Measurements from ENCODE around the gene TMEM235.

The TMEM235 gene

DNA sequence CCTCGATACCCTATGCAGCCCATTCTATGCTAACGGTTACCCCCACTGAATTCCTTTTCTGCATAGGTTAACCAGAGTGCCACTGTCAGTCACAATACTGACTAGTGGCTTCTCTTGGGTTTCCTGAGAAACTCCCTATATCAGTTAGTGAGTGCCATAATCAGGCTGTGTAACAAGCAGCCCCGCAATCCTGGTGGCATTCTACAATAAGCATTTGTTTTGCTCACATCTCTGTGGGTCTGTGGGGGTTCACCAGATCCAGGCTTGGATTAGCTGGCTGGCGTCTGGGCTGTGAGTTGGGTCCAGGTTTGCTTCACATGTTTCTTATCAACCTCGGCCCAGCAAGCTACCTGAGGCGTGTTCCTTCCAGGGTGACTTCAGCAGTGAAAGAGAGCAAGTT, 42.4 kb downstream of the TMEM235 start:
- DNase-seq, result no peak

DNA sequence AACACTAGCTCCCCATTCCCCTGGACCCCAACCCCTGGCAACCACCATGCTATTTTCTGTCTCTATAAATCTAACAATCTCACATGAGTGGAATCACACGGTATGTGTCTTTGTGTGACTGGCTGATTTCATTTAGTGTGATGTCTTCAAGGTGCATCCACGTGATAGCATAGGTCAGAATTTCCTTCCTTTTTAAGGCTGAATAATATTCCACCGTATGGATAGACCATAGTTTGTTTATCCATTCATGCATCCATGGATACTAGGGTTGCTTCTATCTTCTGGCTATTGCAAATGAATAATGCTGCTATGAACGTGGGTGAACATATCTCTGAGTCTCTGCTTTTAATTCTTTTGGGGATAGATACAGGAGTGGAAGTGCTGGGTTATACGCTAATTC, 43.9 kb downstream of the TMEM235 start:
- no peak for DNase-seq

DNA sequence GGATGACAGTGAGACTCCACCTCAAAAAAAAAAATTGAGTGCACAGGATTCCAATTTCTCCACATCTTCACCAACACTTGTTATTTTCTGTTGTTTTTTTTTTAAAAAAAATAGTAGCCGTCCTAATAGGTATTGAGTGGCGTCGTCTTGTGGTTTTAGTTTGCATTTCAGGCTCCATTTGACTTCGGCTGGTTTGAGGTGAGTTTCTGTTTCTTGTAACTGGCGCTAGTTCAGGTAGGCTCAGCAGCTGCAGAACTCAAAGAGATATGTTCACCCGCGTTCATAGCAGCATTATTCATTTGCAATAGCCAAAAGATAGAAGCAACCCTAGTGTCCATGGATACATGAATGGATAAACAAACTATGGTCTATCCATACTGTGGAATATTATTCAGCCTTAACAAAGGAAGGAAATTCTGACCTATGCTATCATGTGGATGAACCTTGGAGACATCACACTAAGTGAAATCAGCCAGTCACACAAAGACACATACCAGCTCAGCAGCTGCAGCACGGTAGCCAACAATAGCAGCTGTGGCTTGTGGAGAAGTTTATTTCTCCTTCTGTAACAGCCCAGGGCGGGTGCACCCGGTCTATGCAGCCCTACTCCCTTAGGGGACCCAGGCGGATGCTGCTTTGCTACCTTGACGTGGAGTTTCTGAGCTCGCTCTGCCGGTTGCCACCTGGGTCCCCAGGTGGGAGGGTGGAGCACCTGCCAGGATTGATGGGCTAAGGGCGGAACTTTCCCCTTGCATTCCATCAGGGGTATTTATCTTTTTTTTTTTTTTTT, 44.9 kb downstream of the TMEM235 start:
- no peak for DNase-seq

DNA sequence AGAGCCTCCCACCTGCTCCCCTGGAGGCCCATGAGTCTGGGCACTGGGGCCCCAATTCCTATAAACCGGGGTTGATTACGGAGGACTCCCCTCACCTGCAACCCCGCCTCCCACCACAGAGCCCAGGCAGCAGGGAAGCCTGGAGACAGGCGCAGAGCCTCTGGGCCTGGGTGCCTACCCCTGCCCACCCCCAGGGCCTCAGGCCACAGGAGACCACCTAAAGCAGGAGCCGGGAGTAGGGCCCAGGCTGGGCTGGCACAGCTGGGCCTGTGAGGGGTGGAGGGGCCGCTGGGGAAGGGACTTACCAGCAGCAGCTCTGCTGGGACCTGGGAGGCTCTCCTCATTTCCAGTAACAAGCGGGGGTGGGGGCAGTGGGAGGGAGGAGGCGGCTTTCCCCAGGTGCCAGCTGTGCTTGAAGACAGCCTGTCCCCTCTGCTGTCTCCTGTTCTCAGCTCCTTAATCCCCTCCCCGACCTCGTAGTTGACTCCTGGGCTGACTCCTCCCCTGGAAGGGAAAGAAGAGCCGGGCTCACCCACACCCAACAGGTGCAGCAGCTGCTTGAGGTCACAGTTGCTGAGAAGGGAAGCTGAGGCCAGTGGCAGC, 46.8 kb downstream of the TMEM235 start:
- DNase-seq, result no peak

DNA sequence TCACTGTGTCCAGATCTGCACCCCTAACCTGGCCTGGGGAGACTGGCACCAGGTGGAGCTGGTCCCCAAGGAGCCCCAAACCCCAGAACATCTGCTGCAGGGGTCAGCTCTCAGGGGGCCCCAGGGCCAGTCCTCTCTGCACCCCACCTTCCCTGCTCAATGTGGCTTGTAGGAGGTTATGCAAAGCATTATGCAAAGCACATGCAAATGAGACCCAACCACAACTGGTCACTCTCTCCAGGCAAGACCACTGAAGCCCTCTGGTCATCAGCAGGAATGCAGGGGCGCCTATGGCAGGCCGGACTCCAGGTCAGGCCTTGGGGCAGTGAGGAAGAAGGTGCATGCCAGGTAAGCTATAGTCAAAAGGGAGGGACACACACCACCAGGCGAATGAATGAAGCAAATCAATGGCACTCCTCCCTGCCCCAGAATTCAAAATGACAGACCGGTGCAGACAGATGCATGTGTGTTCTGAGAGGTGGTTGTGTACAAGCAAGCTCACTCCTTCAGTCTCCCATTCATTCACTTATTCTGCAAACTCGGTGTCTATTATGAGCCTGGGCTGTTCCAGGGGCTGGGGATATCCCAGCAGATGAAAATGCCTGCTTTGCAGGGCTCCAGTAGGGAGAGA, 48.0 kb downstream of the TMEM235 start:
- no peak for DNase-seq

DNA sequence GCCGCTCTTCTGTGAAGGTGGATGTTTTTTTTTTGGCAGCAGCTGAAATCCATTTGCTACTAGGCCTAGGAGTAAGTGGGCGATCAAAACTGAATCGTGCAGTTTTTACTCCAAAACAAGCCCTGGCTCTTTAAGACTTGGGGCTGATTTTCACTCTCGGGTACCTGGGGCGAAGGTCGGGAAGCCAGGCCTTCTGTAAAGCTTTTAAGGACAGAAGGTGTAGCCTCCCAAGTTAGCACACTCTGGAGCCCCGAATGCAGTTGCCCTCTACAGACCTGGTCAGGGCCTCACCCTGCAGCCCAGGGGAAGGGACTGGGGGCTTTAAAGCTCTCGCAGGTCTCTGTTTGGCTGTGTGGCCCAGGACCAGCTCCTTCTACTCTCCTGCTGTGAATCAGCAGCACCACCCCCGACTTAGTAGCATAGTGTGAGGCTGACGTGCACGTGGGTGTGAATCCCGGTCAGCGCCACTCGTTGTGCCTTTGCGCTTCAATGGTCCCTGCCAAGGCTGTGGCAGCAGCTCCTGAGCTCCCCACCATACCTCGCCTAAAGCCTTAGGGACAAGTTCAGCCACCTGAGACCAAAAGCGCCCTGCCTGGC, 49.9 kb downstream of the TMEM235 start:
- no peak for DNase-seq

DNA sequence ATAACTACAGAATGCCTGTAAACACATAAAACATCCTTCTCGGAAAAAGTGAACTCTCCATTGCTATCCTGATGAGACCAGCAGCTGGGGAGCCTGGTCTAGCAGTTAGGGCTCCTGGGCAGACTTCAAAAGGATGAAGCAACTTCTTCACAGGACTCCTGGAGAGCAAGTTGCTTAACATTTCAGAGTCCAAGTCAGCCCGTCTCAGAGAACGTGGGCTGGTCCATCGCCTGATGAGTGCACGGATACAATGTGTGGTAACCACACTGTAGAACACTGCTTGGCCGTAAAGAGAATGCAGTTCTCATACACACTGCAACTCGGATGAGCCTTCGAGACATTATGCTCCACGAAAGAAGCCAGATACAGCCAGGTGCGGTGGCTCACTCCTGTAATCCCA, 52.7 kb downstream of the TMEM235 start:
- DNase-seq, result no peak

DNA sequence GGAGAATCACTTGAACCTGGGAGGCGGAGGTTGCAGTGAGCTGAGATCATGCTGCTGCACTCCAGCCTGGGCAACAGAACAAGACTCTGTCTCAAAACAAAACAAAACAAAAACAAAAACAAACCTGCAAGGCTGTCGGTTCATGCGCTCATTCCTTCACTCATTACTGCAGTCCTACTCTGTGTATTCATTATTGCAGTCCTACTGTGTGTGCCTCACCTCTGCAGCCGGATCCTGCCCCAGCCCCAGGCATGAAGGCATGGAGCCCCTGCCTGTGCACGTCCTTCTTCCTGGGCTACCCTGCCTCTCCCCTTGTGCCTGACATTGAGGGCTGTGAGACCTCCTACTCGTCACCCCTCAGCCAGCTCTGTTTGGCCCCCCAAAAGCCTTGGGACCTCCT, 57.6 kb downstream of the TMEM235 start:
- no peak for DNase-seq

DNA sequence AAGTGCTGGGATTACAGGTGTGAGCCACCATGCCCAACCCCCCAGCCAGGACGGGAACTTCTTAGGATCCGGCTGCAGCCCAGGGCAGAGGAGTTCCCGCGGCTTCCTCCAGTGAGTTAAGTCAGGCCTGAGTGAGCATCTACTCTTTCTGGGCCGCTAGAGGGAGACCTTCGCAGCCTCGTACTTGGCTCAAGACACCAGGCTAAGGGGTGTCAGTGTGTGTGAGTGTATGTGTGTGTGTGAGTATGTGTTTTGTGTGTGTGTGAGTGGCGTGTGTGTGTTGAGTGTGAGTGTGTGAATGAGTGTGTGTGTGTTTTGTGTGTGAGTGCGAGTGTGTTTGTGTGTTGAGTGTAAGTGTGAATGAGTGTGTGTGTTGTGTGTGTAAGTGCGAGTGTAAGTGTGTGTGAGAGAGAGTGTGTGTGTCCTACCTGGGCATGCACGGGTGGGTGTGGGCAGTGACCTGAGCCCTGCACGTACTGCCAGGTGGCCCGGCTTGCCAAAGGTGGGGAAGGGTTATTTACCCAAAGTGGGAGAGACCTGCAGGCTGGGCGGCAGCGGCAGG, 58.5 kb downstream of the TMEM235 start:
- DNase-seq, result peak; percentile 51 to 80
